ENCODE data around the gene SELP.
"Not testable (repeated sequence)": the region's sequence is repeated elsewhere in the genome, so short reads cannot be mapped to it uniquely, and the experiment has no call there.

Gene SELP

GRCh38 chr1:169630006-169630405 lies at the start of gene SELP:
TSS of gene SELP (minus strand) at chr1:169630124. CDS start at chr1:169630074, 50 bp downstream.
- no peak for DNase-seq

- DNase-seq: no peak
These were observed 49.8 kb upstream of the SELP start for GRCh38 chr1:169679692-169680091.

- no peak for DNase-seq
These were observed 46.1 kb upstream of the SELP start for GRCh38 chr1:169676001-169676400.

- DNase-seq: no peak
These were observed 40.9 kb upstream of the SELP start for GRCh38 chr1:169670836-169671235.

- DNase-seq: not testable (repeated sequence)
These were observed 40.3 kb upstream of the SELP start for GRCh38 chr1:169670244-169670643.

GRCh38 chr1:169667699-169668596 lies 38.0 kb upstream of the SELP start:
- not testable (repeated sequence) for DNase-seq

GRCh38 chr1:169667227-169667639 lies 37.3 kb upstream of the SELP start:
- DNase-seq: not testable (repeated sequence)

GRCh38 chr1:169662680-169663079 lies 32.8 kb upstream of the SELP start:
- not testable (repeated sequence) for DNase-seq

GRCh38 chr1:169661066-169661465 lies 31.1 kb upstream of the SELP start:
- not testable (repeated sequence) for DNase-seq

GRCh38 chr1:169658777-169659176 lies 28.9 kb upstream of the SELP start:
- not testable (repeated sequence) for DNase-seq

- no peak for DNase-seq
These were observed 23.9 kb upstream of the SELP start for GRCh38 chr1:169653873-169654272.

- DNase-seq: no peak
These were observed 21.1 kb upstream of the SELP start for GRCh38 chr1:169651035-169651434.

- no peak for DNase-seq
These were observed 20.6 kb upstream of the SELP start for GRCh38 chr1:169650551-169650950.

- no peak for DNase-seq
These were observed 18.8 kb upstream of the SELP start for GRCh38 chr1:169648709-169649108.

- no peak for DNase-seq
These were observed 18.3 kb upstream of the SELP start for GRCh38 chr1:169648187-169648586.

GRCh38 chr1:169647512-169647911 lies 17.6 kb upstream of the SELP start:
- DNase-seq: no peak

GRCh38 chr1:169644297-169644696 lies 14.4 kb upstream of the SELP start:
- DNase-seq: no peak

GRCh38 chr1:169634877-169635276 lies 5.0 kb upstream of the SELP start:
- DNase-seq: no peak

GRCh38 chr1:169634145-169634544 lies 4.2 kb upstream of the SELP start:
- no peak for DNase-seq

GRCh38 chr1:169631249-169631648 lies 1.3 kb upstream of the SELP start:
- DNase-seq: no peak

GRCh38 chr1:169624912-169625311 lies 5.0 kb downstream of the SELP start:
- no peak for DNase-seq

GRCh38 chr1:169624122-169624521 lies 5.8 kb downstream of the SELP start:
- no peak for DNase-seq

- DNase-seq: no peak
These were observed 6.6 kb downstream of the SELP start for GRCh38 chr1:169623132-169623926.

- no peak for DNase-seq
These were observed 9.4 kb downstream of the SELP start for GRCh38 chr1:169620565-169620964.

All from activated T-cell treated with anti-CD3 and anti-CD28 coated beads for 4 hours (primary cell).